KOPT-K1 (cell line): Measurements from ENCODE around the gene TSC22D2.

Source experiments
- H3K27ac ChIP-seq: fragments of 200-600 bp; sonication (generic); 2 replicates; pipeline ENCODE4 v1.5.1; 2016; ENCODE audit warnings: antibody characterized with exemption, mild to moderate bottlenecking, low read depth, low read length; ENCODE audit not compliant: poor library complexity, severe bottlenecking
- H3K36me3 ChIP-seq: fragments of 200-600 bp; sonication (generic); 2 replicates; pipeline ENCODE4 v1.5.1; 2017; ENCODE audit warnings: antibody characterized with exemption, mild to moderate bottlenecking, low read length, moderate library complexity; ENCODE audit not compliant: insufficient read depth
- H3K9me3 ChIP-seq: fragments of 200-600 bp; sonication (generic); 2 replicates; pipeline ENCODE4 v1.5.1; 2017; ENCODE audit warnings: antibody characterized with exemption, low read length, mild to moderate bottlenecking; ENCODE audit not compliant: insufficient read depth, poor library complexity, severe bottlenecking

The TSC22D2 gene

GRCh38 chr3:150399060-150399459 lies 9.0 kb upstream of the TSC22D2 start:
- no peaks in the 10 kb centered on the region for H3K9me3 ChIP-seq
- no peaks in the 10 kb centered on the region for H3K36me3 ChIP-seq
- H3K27ac ChIP-seq = no peak overlapping the region

DNA sequence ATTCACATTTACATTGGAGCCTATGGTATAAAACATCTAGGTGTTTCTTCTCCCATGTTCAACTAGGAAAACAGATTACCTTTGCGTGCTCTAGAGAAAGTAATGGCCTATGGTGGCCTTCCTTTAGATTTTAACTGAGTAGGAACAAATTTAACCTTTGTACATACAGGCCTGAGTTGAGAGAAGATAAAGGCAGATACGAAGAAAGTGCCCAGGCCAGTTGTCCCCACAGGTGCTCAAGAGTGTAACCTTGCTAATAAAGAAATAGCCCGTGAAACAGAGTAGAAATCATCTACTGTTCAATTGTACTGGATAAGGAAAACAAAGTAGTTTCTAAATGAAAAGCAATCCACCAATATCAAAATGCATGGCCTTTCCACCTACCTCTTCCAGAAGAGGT lies 6.8 kb upstream of the TSC22D2 start:
- Histone ChIP-seq H3K36me3 (no peaks in the 10 kb centered on the region), H3K27ac (no peak overlapping the region)

GRCh38 chr3:150402217-150402616 lies 5.9 kb upstream of the TSC22D2 start:
- H3K9me3 ChIP-seq = no peaks in the 10 kb centered on the region
- no peaks in the 10 kb centered on the region for H3K36me3 ChIP-seq
- H3K27ac ChIP-seq = no peak overlapping the region

More for the DNA sequence above, 6.8 kb upstream of the TSC22D2 start:
- no peaks in the 10 kb centered on the region for H3K9me3 ChIP-seq

- Histone ChIP-seq H3K36me3 (no peaks in the 10 kb centered on the region), H3K27ac (no peak overlapping the region), H3K9me3 (no peaks in the 10 kb centered on the region)
Observed at GRCh38 chr3:150404023-150404422, 4.1 kb upstream of the TSC22D2 start.

DNA sequence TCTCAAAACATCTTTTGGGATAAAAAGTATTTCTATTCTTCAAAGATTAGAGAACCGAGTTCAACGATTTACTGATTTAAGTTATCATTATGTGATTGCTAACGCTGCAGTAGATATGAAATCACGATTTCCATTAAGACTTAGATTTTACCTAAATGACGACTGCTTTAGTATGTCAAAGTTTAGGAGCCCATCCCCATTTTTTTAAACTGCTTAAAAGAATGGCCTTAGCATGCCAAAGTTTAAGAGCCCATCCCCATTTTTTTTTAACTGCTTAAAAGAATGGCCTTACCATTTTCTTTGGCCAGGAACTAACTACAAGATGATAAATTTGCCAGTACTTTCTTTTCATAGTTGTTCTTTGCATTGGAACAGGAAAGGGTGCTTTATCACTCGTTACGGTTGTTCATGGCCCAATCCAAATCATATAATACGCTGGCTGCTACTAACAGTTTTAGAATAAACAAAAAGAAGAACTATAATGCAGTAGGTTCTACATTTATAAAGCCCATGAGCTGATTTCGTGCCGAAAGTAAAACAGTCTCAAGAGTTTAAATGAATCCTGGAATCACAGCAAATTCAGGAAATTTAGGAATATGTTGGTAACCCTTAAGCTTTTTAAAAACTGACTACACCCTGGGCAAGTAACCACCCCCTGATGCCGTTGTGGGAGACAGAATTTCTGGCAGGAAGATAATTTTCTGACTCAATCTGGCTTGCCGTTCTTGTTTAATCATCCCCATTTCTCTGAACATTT lies 869 bp upstream of the TSC22D2 start:
- Histone ChIP-seq H3K27ac (peak overlapping the region; percentile 91), H3K9me3 (no peaks in the 10 kb centered on the region), H3K36me3 (no peaks in the 10 kb centered on the region)

DNA sequence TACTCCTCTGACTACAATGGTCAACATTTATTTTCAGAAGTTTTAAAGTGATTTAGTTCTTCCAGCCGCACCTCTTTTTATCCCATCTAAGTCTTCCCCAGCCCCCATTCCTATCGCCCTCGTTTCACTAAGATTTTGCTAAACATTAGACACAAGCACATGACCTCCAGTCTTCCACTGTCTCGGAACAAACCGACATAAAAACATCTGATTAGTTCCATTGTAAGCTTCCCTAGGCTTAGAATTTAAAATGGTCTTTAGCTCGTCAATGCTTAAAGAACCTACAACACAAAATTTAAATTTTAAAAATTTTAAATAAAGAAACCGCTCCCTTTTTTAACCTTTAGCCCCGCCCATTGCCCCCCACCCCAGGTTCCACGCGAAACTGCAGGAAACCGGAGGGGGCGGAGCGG lies 284 bp upstream of the TSC22D2 start:
- Histone ChIP-seq H3K9me3 (no peaks in the 10 kb centered on the region), H3K36me3 (0 out of 2 replicates have a peak, but pooled peaks cover 2% of the 10 kb centered on the region), H3K27ac (peak overlapping the region; percentile 91)

DNA sequence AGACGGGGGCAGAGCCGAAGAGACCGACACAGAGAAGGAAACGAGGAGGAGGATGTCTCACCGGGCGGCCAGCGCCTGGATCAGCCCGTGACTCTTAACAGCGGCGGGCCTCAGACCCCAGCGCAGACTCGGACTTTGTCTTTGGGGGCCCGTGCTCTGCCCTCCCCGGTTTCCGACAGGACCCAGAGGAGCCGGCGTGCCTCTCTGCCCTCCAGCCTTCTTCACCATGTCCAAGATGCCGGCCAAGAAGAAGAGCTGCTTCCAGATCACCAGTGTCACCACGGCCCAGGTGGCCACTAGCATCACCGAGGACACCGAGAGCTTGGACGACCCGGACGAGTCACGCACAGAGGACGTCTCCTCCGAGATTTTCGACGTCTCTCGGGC lies 1.0 kb downstream of the TSC22D2 start:
- H3K27ac ChIP-seq = peak overlapping the region; percentile 91
- H3K9me3 ChIP-seq = no peaks in the 10 kb centered on the region
- H3K36me3 ChIP-seq = peaks cover 10% of the 10 kb centered on the region; the same call in 1 of the 2 replicates

DNA sequence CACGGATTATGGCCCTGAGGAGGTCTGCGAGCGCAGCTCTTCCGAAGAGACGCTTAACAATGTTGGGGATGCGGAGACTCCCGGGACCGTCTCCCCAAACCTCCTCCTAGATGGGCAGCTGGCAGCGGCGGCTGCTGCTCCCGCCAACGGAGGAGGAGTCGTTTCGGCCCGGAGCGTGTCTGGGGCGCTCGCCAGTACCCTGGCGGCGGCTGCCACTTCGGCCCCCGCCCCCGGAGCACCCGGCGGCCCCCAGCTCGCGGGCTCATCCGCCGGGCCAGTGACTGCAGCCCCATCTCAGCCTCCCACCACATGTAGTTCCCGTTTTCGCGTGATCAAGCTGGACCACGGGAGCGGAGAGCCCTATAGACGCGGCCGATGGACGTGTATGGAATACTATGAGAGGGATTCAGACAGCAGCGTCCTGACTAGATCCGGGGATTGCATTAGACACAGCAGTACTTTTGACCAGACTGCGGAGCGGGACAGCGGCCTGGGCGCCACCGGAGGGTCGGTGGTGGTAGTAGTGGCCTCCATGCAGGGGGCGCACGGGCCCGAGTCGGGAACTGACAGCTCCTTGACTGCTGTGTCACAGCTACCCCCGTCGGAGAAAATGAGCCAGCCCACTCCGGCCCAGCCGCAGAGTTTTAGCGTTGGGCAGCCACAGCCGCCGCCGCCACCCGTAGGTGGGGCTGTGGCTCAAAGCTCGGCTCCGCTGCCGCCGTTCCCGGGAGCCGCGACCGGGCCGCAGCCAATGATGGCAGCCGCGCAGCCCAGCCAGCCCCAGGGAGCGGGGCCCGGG lies 1.6 kb downstream of the TSC22D2 start:
- Histone ChIP-seq H3K9me3 (no peaks in the 10 kb centered on the region), H3K27ac (peak overlapping the region; percentile 91), H3K36me3 (peaks cover 14% of the 10 kb centered on the region; the same call in 1 of the 2 replicates)

GRCh38 chr3:150410311-150411105 lies 2.4 kb downstream of the TSC22D2 start:
- H3K27ac ChIP-seq = peak overlapping the region; percentile 91
- H3K36me3 ChIP-seq = peaks cover 22% of the 10 kb centered on the region
- H3K9me3 ChIP-seq = no peaks in the 10 kb centered on the region

DNA sequence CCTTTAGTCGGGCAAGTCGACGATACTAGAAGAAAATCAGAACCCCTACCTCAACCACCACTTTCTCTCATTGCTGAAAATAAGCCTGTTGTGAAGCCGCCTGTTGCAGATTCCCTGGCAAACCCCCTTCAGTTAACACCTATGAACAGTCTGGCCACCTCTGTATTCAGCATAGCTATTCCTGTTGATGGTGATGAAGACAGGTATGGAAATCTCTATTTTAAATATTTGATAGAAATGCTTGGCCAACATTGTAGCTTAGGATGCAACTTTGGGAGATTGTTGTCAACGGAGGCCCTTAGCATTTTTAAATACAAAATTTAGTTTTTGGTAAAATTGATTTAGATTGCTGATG lies 3.0 kb downstream of the TSC22D2 start:
- peaks cover 28% of the 10 kb centered on the region for H3K36me3 ChIP-seq
- H3K27ac ChIP-seq = peak overlapping the region; percentile 91
- H3K9me3 ChIP-seq = no peaks in the 10 kb centered on the region

GRCh38 chr3:150411546-150411945 lies 3.4 kb downstream of the TSC22D2 start:
- no peak overlapping the region for H3K27ac ChIP-seq
- H3K36me3 ChIP-seq = peaks cover 28% of the 10 kb centered on the region
- H3K9me3 ChIP-seq = no peaks in the 10 kb centered on the region

GRCh38 chr3:150411976-150412375 lies 3.9 kb downstream of the TSC22D2 start:
- H3K27ac ChIP-seq = no peak overlapping the region
- no peaks in the 10 kb centered on the region for H3K9me3 ChIP-seq
- H3K36me3 ChIP-seq = peaks cover 28% of the 10 kb centered on the region

DNA sequence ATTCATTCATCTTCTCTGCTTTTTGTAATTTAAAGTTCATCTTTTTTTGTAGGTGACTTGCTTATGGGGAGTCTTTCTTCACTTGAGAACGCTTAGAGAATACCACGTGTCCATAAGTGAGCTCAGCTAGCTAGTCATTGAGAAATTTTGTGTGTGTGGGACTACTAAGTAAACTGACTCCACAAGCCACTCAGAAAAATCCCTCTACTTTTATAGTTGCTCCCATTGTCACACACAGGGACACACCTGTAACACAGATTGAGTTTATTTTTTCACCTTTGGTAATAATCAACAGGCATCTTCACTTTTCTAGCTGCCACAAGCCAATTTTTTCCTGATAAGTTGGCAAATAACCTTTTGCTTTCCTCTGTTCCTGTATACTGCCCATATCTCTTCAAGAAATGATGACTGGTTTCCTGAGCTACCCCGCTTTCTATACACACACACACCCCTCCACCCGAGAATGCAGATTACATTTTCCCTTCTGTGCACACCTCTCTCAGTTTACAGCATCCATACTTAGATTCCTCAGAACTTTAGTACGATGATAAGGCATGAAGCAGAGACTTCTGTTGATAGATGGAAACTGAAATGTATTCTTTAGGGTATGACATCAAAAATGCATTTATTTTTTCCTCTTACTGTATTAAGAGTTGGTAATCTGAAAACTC lies 4.6 kb downstream of the TSC22D2 start:
- Histone ChIP-seq H3K9me3 (no peaks in the 10 kb centered on the region), H3K27ac (no peak overlapping the region), H3K36me3 (peaks cover 28% of the 10 kb centered on the region)

DNA sequence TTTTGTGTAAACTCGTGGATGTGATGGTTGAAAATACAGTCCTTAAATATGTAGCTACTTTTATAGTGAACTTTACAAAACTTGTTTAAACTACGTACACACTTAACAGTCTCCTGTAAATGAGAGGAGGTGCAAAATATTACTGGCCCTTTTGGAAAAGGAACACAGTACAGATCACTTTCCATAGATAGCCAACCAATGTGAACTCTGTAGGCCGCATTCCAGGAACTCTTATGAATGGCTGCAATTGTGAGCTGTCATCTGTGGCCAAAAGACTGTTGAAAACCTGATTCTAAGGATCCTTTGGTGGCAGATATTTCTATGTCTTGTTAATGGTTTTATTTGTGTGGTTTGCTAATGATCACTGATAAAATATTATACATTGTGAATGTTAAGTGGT lies 6.2 kb downstream of the TSC22D2 start:
- H3K27ac ChIP-seq = no peak overlapping the region
- peaks cover 28% of the 10 kb centered on the region for H3K36me3 ChIP-seq

GRCh38 chr3:150414959-150415358 lies 6.9 kb downstream of the TSC22D2 start:
- Histone ChIP-seq H3K27ac (no peak overlapping the region), H3K36me3 (peaks cover 28% of the 10 kb centered on the region), H3K9me3 (no peaks in the 10 kb centered on the region)

More for the DNA sequence above, 6.2 kb downstream of the TSC22D2 start:
- no peaks in the 10 kb centered on the region for H3K9me3 ChIP-seq
